Measurements from ENCODE around the gene TMEM87B.
"Not testable (repeated sequence)": the region's sequence is repeated elsewhere in the genome, so short reads cannot be mapped to it uniquely, and the experiment has no call there.

TMEM87B gene

DNA sequence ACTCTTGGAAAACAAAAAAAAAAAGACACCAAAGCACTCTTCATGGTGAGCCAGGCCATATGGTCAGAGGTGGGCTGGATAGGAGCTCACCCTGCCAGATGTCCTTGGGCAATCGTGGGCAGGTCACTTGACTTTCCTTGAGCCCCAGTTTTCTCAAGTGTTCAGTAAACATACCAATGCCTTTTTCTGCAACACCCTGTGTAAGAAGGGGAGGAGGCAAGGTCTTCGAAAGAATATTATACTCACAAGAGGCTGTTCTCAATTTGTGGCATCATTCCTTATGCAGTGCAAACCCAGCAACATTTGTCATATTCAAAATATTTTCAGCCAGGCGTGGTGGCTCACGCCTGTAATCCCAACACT, 22.9 kb upstream of the TMEM87B start:
- Histone ChIP-seq H3K4me1 (ENCODE audit: control insufficient read depth in 1 of 2, insufficient read depth in 2 of 2, low read length in 2 of 2) (peaks cover 17 to 21% of the 10 kb centered on the region in 2 donors), H3K9ac (ENCODE audit: low read depth in 1 of 2, low read length in 2 of 2) (no peak overlapping the region), H3K27ac (ENCODE audit: low read depth, low read length) (no peak overlapping the region), H3K9me3 (ENCODE audit: control insufficient read depth in 1 of 2, low read length in 2 of 2) (no peaks in the 10 kb centered on the region), H3K4me3 (ENCODE audit: low read depth in 1 of 2, low read length in 2 of 2) (peak overlapping the region in 1 of 2 donors; percentile 17), H3K36me3 (ENCODE audit: control insufficient read depth in 1 of 2, insufficient read depth in 2 of 2, low read length in 2 of 2) (peaks cover 0 to 2% of the 10 kb centered on the region in 2 donors), H3K27me3 (ENCODE audit: control insufficient read depth in 1 of 2, insufficient read depth in 2 of 2, low read length in 2 of 2) (no peaks in the 10 kb centered on the region)

DNA sequence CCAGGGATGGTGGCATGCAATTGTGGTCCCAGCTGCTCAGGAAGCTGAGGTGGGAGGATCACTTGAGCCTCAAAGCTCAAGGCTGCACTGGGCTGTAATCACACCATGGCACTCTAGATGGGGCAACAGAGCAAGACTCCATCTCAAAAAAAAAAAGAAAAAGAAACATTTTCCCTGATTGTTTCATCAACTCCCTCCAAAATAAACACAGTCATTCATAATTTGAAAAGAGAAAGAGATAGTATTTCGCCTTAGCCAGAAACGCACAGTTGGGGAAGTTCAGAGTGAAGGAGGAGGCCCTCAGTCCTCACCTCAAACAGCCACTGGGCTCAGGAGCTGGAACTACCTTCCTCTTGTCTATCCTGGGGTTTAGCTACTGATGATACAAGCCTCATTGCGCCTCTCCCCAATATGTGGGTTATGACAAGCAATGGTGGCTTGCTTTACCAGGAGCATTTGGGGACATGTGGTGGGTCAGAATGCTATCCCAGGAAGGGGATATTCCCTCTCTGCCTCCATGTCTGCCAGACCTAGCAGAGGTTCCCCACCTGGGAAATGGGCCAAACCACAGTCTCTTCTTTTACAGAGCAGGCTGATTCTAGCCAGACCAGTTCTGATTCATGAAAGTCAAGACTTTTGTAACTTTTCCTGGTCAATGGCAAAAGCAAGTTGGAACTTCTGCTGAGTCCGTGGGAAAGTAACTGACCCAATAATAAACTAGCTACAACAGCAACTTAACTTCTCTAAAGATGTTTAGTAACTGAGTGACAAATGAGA, 22.2 kb upstream of the TMEM87B start:
- Histone ChIP-seq H3K27ac (ENCODE audit: low read depth, low read length) (no peak overlapping the region), H3K27me3 (ENCODE audit: control insufficient read depth in 1 of 2, insufficient read depth in 2 of 2, low read length in 2 of 2) (no peaks in the 10 kb centered on the region), H3K4me3 (ENCODE audit: low read depth in 1 of 2, low read length in 2 of 2) (no peak overlapping the region), H3K9me3 (ENCODE audit: control insufficient read depth in 1 of 2, low read length in 2 of 2) (peaks cover 0 to 3% of the 10 kb centered on the region in 2 donors), H3K4me1 (ENCODE audit: control insufficient read depth in 1 of 2, insufficient read depth in 2 of 2, low read length in 2 of 2) (peaks cover 17 to 21% of the 10 kb centered on the region in 2 donors), H3K9ac (ENCODE audit: low read depth in 1 of 2, low read length in 2 of 2) (no peak overlapping the region), H3K36me3 (ENCODE audit: control insufficient read depth in 1 of 2, insufficient read depth in 2 of 2, low read length in 2 of 2) (peaks cover 0 to 2% of the 10 kb centered on the region in 2 donors)

DNA sequence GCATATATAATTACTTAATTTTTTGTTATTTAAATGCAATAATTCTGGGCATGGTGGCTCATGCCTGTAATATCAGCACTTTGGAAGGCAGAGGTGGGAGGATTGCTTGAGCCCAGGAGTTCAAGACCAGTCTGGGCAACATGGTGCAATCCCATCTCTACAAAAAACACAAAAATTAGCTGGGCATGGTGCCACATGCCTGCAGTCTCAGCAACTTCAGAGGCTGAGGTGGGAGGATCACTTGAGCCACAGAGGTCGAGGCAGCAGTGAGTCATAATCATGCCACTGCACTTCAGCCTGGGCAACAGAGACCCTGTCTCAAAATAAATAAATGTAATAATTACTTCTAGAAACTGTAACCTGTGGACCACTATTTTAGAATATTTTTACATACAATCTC, 21.5 kb upstream of the TMEM87B start:
- H3K9ac ChIP-seq (ENCODE audit: low read depth in 1 of 2, low read length in 2 of 2), result no peak overlapping the region
- no peak overlapping the region for H3K27ac ChIP-seq (ENCODE audit: low read depth, low read length)
- peaks cover 0 to 3% of the 10 kb centered on the region in 2 donors for H3K9me3 ChIP-seq (ENCODE audit: control insufficient read depth in 1 of 2, low read length in 2 of 2)
- peaks cover 14 to 21% of the 10 kb centered on the region in 2 donors for H3K4me1 ChIP-seq (ENCODE audit: control insufficient read depth in 1 of 2, insufficient read depth in 2 of 2, low read length in 2 of 2)
- H3K36me3 ChIP-seq (ENCODE audit: control insufficient read depth in 1 of 2, insufficient read depth in 2 of 2, low read length in 2 of 2), result no peaks in the 10 kb centered on the region
- H3K4me3 ChIP-seq (ENCODE audit: low read depth in 1 of 2, low read length in 2 of 2), result no peak overlapping the region
- no peaks in the 10 kb centered on the region for H3K27me3 ChIP-seq (ENCODE audit: control insufficient read depth in 1 of 2, insufficient read depth in 2 of 2, low read length in 2 of 2)

DNA sequence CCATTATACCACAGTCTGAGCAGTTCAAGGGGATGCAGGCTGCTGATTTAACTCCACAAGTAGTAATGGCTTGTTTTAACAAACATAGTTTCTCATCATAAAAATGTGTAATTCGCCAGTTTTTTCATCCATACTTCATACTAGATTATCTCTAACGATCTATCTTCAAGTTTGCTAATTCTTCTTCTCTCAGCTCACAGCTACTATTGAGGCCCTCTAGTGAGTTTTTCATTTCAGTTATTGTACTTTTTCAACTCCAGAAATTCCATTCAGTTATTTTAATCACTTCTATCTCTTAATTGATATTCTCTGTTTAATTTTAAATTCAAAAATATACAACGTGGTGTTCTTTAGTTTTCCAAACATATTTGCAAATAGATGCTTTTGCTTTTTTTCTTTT, 20.1 kb upstream of the TMEM87B start:
- H3K4me3 ChIP-seq (ENCODE audit: low read depth in 1 of 2, low read length in 2 of 2), result no peak overlapping the region
- H3K9ac ChIP-seq (ENCODE audit: low read depth in 1 of 2, low read length in 2 of 2), result no peak overlapping the region
- H3K27me3 ChIP-seq (ENCODE audit: control insufficient read depth in 1 of 2, insufficient read depth in 2 of 2, low read length in 2 of 2), result no peaks in the 10 kb centered on the region
- H3K9me3 ChIP-seq (ENCODE audit: control insufficient read depth in 1 of 2, low read length in 2 of 2), result peaks cover 0 to 3% of the 10 kb centered on the region in 2 donors
- peaks cover 14 to 16% of the 10 kb centered on the region in 2 donors for H3K4me1 ChIP-seq (ENCODE audit: control insufficient read depth in 1 of 2, insufficient read depth in 2 of 2, low read length in 2 of 2)
- no peaks in the 10 kb centered on the region for H3K36me3 ChIP-seq (ENCODE audit: control insufficient read depth in 1 of 2, insufficient read depth in 2 of 2, low read length in 2 of 2)
- H3K27ac ChIP-seq (ENCODE audit: low read depth, low read length), result no peak overlapping the region

DNA sequence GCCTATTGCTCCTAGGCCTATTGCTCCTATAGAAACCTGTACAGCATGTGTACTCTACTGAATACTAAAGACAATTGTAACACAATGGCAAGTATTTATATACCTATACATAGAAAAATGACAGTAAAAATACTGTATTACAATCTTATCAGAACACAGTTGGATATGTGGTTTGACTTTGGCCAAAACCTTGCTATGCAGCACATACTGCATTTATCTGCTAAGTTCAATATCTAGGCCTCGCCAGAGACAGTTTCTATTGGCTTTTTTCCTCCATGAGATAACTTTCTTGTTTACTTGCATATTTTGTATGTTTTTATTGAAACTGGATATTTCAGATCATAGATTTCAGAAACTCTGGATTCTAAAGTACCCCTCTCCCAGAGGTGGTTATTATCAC, 19.3 kb upstream of the TMEM87B start:
- Histone ChIP-seq H3K9ac (ENCODE audit: low read depth in 1 of 2, low read length in 2 of 2) (no peak overlapping the region), H3K36me3 (ENCODE audit: control insufficient read depth in 1 of 2, insufficient read depth in 2 of 2, low read length in 2 of 2) (no peaks in the 10 kb centered on the region), H3K27ac (ENCODE audit: low read depth, low read length) (no peak overlapping the region), H3K4me1 (ENCODE audit: control insufficient read depth in 1 of 2, insufficient read depth in 2 of 2, low read length in 2 of 2) (peaks cover 14 to 16% of the 10 kb centered on the region in 2 donors), H3K27me3 (ENCODE audit: control insufficient read depth in 1 of 2, insufficient read depth in 2 of 2, low read length in 2 of 2) (no peaks in the 10 kb centered on the region), H3K4me3 (ENCODE audit: low read depth in 1 of 2, low read length in 2 of 2) (no peak overlapping the region), H3K9me3 (ENCODE audit: control insufficient read depth in 1 of 2, low read length in 2 of 2) (peaks cover 0 to 3% of the 10 kb centered on the region in 2 donors)

DNA sequence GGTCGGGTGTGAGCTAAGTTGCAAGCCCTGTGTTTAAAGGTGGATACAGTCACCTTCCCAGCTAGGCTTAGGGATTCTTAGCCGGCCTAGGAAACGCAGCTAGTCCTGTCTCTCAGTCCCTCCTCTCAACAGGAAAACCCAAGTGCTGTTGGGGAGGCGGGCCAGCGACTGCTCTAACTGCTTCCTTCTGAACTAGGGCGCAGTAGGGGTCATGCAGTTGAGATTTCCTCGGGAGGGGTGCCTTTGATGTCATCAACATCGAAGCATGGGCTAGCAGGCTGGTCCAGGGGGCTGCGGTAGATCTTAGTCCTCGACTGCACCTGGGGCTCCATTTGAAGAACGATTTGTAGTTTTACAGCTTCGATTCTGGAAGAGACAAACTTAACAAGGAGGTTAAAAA, 15.5 kb upstream of the TMEM87B start:
- H3K9me3 ChIP-seq (ENCODE audit: control insufficient read depth in 1 of 2, low read length in 2 of 2); H3K27ac ChIP-seq (ENCODE audit: low read depth, low read length); H3K4me3 ChIP-seq (ENCODE audit: low read depth in 1 of 2, low read length in 2 of 2); H3K9ac ChIP-seq (ENCODE audit: low read depth in 1 of 2, low read length in 2 of 2); H3K36me3 ChIP-seq (ENCODE audit: control insufficient read depth in 1 of 2, insufficient read depth in 2 of 2, low read length in 2 of 2); H3K27me3 ChIP-seq (ENCODE audit: control insufficient read depth in 1 of 2, insufficient read depth in 2 of 2, low read length in 2 of 2); H3K4me1 ChIP-seq (ENCODE audit: control insufficient read depth in 1 of 2, insufficient read depth in 2 of 2, low read length in 2 of 2): not testable (repeated sequence)

DNA sequence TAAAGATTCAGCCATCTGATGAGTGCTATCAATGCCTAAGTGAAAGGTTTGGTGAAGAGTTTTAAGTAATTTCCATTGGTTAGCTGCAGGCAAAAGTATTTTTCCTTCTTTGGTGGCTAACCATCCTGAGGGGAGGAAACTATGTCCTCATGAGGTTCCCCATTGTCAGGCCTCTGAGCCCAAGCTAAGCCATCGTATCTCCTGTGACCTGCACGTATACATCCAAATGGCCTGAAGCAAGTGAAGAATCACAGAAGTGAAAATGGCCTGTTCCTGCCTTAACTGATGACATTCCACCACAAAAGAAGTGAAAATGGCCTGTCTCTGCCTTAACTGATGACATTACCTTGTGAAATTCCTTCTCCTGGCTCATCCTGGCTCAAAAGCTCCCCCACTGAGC, 15.0 kb upstream of the TMEM87B start:
- H3K9me3 ChIP-seq (ENCODE audit: control insufficient read depth in 1 of 2, low read length in 2 of 2); H3K27me3 ChIP-seq (ENCODE audit: control insufficient read depth in 1 of 2, insufficient read depth in 2 of 2, low read length in 2 of 2); H3K36me3 ChIP-seq (ENCODE audit: control insufficient read depth in 1 of 2, insufficient read depth in 2 of 2, low read length in 2 of 2); H3K9ac ChIP-seq (ENCODE audit: low read depth in 1 of 2, low read length in 2 of 2); H3K27ac ChIP-seq (ENCODE audit: low read depth, low read length); H3K4me1 ChIP-seq (ENCODE audit: control insufficient read depth in 1 of 2, insufficient read depth in 2 of 2, low read length in 2 of 2); H3K4me3 ChIP-seq (ENCODE audit: low read depth in 1 of 2, low read length in 2 of 2): not testable (repeated sequence)

DNA sequence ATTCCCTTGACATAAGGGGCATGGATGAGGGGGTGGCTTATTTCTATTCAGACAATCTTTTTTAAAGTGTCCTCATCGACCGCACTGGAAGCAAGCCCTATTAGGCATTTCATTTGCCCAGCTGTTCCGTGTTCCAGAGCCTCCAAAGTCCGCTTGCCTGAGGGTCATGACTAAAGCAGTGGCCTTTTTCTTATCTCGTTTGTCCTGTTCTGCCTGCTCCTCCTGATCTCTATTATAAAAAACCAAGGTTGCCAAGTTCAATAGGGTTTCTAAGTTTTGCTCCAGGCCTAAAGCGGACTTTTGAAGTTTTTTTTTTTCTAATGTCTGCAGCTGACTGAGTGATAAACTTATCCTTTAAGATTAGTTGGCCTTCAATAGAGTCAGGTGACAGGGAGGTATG, 13.6 kb upstream of the TMEM87B start:
- H3K9me3 ChIP-seq (ENCODE audit: control insufficient read depth in 1 of 2, low read length in 2 of 2); H3K4me1 ChIP-seq (ENCODE audit: control insufficient read depth in 1 of 2, insufficient read depth in 2 of 2, low read length in 2 of 2); H3K27ac ChIP-seq (ENCODE audit: low read depth, low read length); H3K4me3 ChIP-seq (ENCODE audit: low read depth in 1 of 2, low read length in 2 of 2); H3K36me3 ChIP-seq (ENCODE audit: control insufficient read depth in 1 of 2, insufficient read depth in 2 of 2, low read length in 2 of 2); H3K9ac ChIP-seq (ENCODE audit: low read depth in 1 of 2, low read length in 2 of 2); H3K27me3 ChIP-seq (ENCODE audit: control insufficient read depth in 1 of 2, insufficient read depth in 2 of 2, low read length in 2 of 2): not testable (repeated sequence)

DNA sequence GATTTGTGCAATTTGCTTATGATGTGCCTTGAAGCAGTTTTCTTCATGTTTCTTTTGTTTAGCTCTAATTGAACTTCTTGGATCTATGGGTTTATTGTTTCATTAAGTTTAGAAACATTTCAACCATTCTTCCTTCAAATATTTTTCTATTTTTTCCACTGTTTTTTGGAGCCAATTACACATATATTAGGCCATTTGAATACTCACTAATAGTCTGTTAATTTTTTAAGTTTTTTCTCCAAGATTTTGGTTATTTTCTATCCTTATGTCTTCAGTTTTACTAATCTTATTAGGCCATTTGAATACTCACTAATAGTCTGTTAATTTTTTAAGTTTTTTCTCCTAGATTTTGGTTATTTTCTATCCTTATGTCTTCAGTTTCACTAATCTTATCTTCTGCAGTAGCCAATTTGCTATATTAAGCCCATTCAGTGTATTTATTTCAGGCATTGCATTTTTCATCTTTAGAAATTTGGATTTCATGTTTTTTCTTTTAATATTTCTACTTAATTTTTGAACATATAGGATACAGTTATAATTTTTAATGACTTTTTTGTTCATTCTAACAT, 9.5 kb upstream of the TMEM87B start:
- Histone ChIP-seq H3K9me3 (ENCODE audit: control insufficient read depth in 1 of 2, low read length in 2 of 2) (peaks cover 0 to 4% of the 10 kb centered on the region in 2 donors), H3K36me3 (ENCODE audit: control insufficient read depth in 1 of 2, insufficient read depth in 2 of 2, low read length in 2 of 2) (no peaks in the 10 kb centered on the region), H3K4me3 (ENCODE audit: low read depth in 1 of 2, low read length in 2 of 2) (no peak overlapping the region), H3K9ac (ENCODE audit: low read depth in 1 of 2, low read length in 2 of 2) (no peak overlapping the region), H3K27me3 (ENCODE audit: control insufficient read depth in 1 of 2, insufficient read depth in 2 of 2, low read length in 2 of 2) (no peaks in the 10 kb centered on the region), H3K27ac (ENCODE audit: low read depth, low read length) (no peak overlapping the region), H3K4me1 (ENCODE audit: control insufficient read depth in 1 of 2, insufficient read depth in 2 of 2, low read length in 2 of 2) (peaks cover 15 to 29% of the 10 kb centered on the region in 2 donors)

DNA sequence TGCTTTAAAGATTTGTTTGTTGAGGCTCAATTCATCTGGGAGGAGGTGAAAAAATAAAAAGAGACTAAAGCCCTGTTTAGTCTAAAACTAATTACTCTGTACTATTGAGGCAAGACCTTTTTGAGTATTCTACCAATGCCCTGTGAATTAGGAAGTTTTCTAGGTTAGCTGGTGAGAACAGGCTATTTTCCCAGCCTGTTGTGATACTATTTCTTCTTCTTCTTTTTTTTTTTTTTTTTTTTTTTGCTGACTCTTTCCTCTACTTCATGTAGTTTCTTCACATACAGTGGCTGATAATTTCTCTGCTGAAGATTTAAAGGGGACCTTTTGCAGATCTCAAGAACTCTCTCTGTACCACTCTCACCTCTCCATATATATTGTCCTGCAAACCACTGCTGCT, 8.8 kb upstream of the TMEM87B start:
- Histone ChIP-seq H3K4me3 (ENCODE audit: low read depth in 1 of 2, low read length in 2 of 2) (no peak overlapping the region), H3K27ac (ENCODE audit: low read depth, low read length) (no peak overlapping the region), H3K9me3 (ENCODE audit: control insufficient read depth in 1 of 2, low read length in 2 of 2) (peaks cover 0 to 4% of the 10 kb centered on the region in 2 donors), H3K4me1 (ENCODE audit: control insufficient read depth in 1 of 2, insufficient read depth in 2 of 2, low read length in 2 of 2) (peaks cover 16 to 26% of the 10 kb centered on the region in 2 donors), H3K27me3 (ENCODE audit: control insufficient read depth in 1 of 2, insufficient read depth in 2 of 2, low read length in 2 of 2) (no peaks in the 10 kb centered on the region), H3K36me3 (ENCODE audit: control insufficient read depth in 1 of 2, insufficient read depth in 2 of 2, low read length in 2 of 2) (no peaks in the 10 kb centered on the region), H3K9ac (ENCODE audit: low read depth in 1 of 2, low read length in 2 of 2) (no peak overlapping the region)
